ENCODE results near the gene CDH11.

The CDH11 gene

GRCh38 chr16:65069065-65069464 lies 52.8 kb downstream of the CDH11 start:
- no peak for DNase-seq

- DNase-seq = no peak
Observed at GRCh38 chr16:65068151-65068740, 53.6 kb downstream of the CDH11 start.

DNA sequence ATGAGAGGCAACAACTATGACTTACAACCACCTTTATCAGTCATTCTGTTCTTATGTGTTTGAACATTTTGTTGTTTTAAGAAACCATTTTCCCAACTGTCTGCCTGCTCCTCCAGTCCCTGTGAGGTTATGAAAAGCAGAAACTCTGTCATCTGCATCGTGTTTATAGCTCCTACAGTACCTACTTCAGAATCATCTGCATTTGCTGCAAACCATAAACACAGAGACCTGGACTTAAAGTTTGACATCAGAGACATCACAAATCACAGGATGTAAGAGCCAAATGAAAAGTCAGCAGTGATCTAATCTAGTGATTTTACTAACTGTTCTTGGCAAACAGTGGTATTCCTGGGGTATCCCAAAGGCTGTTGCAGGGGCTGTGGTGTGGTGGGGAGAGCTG lies 55.2 kb downstream of the CDH11 start:
- DNase-seq = no peak

GRCh38 chr16:65065031-65065430 lies 56.8 kb downstream of the CDH11 start:
- DNase-seq = no peak

GRCh38 chr16:65064131-65064530 lies 57.7 kb downstream of the CDH11 start:
- no peak for DNase-seq

- DNase-seq = no peak
Observed at GRCh38 chr16:65062736-65063583, 58.9 kb downstream of the CDH11 start.

DNA sequence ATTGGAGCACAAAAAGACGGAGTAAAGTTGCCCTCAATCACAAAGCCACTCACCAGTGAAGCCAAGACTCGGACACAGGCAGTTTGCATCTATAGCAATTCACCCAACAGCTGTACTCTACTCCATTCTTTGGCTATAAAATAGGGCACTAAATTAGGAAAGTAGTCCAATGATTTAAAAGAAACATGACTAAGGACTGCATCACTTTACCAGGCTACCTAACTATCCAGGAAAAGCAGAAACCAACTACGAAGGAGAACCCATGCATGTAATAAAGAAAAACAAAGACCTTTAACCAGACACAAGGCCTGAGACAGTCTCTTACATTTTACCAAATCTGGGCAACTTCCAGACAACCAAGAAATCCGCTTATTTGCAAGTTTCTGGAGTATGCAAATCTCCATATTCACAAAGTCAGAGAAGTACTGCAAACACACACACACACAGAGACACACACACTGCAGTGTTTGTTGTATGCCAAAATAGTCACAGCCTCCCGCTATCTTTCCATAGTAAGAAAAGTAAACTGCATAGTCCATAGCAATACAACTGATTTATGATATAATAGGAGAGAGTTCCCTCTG lies 59.8 kb downstream of the CDH11 start:
- DNase-seq = no peak

- DNase-seq = no peak
Observed at GRCh38 chr16:65061263-65061662, 60.6 kb downstream of the CDH11 start.

- DNase-seq = no peak
Observed at GRCh38 chr16:65059406-65059980, 62.4 kb downstream of the CDH11 start.

GRCh38 chr16:65057184-65057583 lies 64.7 kb downstream of the CDH11 start:
- DNase-seq = no peak

DNA sequence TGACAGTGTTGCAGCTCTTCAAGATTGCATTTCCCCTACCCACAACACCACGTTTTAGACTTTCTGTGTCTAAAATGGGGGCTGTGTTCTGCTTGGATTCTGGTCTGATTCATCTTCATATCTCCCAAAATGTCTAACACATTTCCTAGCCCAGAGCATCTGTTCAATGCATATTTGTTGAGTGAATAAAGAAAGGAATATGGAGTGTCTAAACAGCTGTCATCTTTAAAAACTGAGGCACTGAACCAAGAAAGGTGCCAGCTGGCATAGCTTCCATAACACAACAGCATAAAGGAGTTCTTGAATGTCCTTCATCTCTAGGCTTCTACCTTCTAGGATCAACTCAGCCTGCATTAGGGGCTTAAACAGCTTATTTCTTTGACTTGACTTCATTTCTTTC lies 67.4 kb downstream of the CDH11 start:
- DNase-seq = no peak

- DNase-seq = no peak
Observed at GRCh38 chr16:65049679-65050078, 72.2 kb downstream of the CDH11 start.

GRCh38 chr16:65045961-65046360 lies 75.9 kb downstream of the CDH11 start:
- DNase-seq = no peak

DNA sequence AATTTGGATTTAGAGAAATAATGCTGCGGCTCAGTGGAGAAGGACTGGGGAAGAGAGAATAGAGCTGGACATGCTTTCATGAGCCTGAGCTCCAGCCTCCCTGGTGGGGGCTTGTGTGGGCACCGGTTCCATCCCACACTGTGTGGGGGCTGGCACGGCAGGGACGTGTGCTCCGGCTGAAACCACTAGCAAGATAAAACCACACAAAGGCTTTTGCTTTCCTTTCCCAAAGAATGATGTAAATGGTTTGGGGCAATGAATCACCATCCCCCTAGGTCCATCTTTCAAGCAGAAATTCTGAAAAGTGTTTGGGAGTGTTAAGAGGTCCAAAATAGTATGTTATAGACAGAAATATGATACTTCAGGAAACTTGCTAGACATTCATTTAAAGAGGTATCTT lies 77.0 kb downstream of the CDH11 start:
- DNase-seq = no peak

- no peak for DNase-seq
Observed at GRCh38 chr16:65044026-65044425, 77.8 kb downstream of the CDH11 start.

DNA sequence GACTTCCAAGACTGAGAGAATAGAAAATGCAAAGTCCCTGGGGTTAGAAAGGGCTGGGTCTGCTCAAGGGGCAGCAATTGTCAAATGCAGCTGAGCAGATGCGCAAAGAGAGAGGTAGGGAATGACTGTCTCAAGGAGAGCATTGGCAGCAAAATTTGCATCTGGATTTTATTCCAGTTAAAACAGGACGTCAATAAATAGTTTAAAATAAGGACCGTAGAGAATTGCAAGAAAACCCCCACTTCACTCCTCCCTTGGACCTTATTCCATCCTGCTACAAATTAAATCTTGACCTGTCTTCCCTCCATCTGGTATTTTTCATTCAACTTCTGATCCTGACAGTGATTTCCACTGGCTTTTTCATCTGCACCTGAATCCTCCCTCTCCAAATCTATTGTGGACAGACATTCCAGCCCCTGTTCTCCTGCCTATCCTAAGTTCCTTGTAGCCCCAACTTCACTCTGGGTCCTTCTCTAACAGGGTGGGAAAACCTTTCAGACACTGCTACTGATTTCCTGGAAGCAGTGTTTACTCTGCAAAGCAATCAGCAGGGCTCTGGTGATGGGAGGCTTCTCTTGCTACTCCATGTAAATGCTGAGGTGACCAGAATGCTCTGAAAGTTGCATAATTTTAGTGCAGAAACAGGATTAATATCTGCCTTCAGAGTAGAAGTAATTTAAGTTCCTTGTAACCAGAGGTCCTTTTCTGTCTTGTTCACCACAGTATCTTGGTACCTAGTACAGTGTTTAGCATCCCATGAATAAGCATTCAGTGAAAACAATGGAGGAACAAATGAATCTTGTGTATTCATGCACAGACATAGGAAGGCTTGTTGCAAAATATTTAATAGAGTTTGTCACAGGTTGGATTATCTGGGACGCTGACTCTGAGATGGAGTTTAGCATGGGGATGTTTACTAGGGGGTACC lies 79.2 kb downstream of the CDH11 start:
- no peak for DNase-seq

- no peak for DNase-seq
Observed at GRCh38 chr16:65041667-65042066, 80.2 kb downstream of the CDH11 start.

- DNase-seq = no peak
Observed at GRCh38 chr16:65038100-65038499, 83.8 kb downstream of the CDH11 start.

DNA sequence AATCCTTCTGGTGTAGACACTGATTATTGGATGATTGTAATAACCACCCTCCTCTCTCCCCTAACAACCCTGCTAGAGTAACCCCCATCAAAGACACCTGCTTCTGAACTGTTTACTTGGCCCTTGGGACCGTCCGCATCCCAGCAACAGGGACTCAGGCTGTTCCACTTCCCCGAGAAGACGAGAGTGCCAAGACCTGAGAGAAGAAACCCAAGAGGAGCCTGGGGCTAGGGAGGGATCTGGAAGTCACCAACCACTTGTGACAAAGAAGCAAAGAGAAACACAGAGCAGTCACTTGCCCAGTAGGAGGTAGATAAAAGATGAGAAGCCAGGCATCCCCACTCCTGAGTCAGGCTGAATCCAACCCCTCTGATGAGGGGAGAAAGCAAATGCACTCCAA lies 84.3 kb downstream of the CDH11 start:
- DNase-seq = no peak

DNA sequence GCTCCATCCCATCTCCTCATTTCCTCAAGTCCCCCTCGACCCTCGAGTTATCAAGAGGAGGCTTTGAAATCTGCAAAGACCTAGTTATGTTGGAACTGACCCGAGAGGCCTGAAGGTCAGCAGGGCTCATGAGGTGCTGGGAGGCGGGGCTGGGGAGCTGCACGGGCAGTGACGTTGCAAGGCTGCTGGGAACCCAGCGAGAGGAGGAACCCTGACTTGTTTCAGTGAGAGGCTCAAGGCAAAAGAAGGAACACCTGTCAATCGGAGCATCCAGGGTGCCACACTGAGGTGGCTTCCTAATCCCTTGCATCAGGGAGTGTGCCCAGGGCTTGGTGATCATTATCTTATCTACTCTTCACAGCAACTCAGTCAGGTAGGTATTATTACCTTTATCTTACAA lies 86.9 kb downstream of the CDH11 start:
- no peak for DNase-seq

DNA sequence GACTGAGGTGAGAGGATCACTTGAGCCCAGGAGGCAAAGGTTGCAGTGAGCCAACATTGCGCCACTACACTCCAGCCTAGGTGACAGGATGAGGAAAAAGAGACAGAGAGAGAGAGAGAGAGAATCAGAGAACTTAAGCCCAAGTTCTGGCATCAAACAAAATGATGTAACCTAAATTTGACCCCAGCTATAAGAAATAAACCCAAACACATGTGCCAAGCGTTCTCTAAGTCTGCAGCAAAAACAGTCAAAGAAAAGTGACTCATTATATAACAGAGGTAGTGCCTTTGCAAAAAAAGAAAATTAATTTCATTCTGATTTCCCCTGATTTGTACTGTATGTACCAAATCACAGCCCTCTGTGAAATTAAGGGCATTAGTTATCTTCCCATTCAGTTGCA lies 89.5 kb downstream of the CDH11 start:
- no peak for DNase-seq

DNA sequence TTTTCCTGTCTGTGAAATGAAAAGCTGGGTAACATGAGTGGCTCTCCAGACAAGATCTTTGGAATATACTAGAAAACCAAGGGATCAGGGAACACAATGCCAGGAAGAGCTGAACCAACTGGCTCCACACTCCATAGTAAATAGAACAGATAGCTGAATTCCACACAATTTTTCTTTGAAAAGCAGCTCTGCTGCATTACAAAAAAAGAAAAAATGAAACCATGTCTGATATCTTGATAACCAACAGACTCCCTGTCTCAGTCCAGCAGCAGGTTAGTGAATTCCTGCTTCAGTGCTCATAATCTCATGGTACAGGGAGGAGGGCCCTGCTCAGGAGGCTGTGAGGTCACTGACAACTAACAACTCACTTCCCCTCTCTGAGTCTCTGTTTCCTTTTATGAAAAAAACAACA lies 97.1 kb downstream of the CDH11 start:
- no peak for DNase-seq

DNA sequence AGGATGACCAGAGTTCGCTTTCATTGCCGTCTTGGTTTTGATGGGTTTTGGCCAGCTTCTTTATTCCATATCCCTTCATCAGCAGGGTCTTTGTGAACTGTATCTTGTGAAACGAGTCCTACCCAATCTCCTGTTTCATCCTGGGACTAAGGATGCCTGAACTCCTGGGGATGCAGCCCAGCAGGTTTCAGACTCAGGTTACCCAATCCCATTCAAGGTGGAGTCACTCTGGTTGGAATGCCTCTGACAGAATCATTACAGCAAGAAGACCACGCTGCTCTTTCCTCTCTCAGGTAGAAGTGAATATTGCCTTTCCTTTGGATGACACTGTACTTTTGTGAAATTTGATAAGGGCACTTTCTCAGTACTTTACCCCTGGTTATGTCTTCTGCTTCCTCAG lies 98.1 kb downstream of the CDH11 start:
- DNase-seq = no peak

Measured in CD4-positive, alpha-beta T cell treated with Interleukin-12 subunit alpha and Interleukin-12 subunit beta, for 1 hour (primary cell).